ACHN (cell line): ENCODE measurements around the gene ANO1.

Source experiments
- DNase-seq: peaks from one replicate; pipeline ENCODE4 v3.0.0-alpha.2; 2015
- in situ Hi-C: cut with HindIII; loops from 2 replicates; pipeline ENCODE4 v1.10.0; 2017; ENCODE audit warnings: low sequenced_read_pairs, low pct_ligation_motif_present, low pct_unique_long_range_greater_than_20kb

The ANO1 gene

DNA sequence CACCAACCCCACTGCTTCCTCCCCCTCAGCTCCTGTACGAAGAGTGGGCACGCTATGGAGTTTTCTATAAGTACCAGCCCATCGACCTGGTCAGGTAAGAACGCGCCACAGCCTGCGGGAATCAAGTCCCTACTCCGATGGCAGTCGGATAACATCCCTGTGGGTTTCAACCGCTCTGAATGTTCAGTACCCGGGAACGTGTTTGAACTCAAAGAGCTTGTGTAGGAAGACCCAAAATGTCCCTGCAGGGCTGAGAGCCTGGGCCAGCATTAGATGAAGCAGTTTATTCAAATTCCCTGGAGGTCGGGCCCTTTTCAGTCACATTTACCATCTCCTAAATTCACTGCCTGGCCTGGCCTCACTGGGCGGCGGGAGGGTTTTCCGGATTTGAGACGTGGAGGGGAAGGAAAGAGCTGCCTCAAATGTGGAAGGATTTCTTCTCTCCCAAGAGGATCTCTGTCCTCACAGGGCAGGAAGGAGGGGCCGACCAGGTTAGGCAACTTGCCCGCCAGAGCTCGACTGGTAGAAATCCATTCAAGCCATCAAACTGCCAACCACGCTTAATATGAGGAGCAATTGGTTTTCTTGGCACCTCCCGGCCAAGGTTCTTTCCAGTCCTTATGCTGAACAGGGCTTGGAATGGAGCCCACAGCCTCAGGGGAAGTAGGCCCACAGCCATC is 46.3 kb downstream of the ANO1 start:
- DNase-seq: no peak
- in situ Hi-C loops: no loop called here

DNA sequence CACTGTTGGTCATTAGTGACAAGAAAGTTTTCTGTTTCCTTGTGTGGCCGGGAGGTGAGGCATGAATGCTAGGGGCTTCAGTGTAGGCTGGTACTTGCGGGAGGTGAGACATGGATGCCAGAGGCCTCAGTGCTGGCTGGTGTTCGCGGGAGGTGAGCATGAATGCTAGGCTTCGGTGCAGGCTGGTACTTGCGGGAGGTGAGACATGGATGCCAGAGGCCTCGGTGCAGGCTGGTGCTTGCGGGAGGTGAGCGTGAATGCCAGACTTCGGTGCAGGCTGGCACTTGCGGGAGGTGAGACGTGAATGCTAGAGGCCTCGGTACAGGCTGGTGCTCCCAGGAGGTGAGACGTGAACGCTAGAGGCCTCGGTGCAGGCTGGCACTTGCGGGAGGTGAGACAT is 48.4 kb downstream of the ANO1 start:
- in situ Hi-C loops: no loop called here
- no peak for DNase-seq

DNA sequence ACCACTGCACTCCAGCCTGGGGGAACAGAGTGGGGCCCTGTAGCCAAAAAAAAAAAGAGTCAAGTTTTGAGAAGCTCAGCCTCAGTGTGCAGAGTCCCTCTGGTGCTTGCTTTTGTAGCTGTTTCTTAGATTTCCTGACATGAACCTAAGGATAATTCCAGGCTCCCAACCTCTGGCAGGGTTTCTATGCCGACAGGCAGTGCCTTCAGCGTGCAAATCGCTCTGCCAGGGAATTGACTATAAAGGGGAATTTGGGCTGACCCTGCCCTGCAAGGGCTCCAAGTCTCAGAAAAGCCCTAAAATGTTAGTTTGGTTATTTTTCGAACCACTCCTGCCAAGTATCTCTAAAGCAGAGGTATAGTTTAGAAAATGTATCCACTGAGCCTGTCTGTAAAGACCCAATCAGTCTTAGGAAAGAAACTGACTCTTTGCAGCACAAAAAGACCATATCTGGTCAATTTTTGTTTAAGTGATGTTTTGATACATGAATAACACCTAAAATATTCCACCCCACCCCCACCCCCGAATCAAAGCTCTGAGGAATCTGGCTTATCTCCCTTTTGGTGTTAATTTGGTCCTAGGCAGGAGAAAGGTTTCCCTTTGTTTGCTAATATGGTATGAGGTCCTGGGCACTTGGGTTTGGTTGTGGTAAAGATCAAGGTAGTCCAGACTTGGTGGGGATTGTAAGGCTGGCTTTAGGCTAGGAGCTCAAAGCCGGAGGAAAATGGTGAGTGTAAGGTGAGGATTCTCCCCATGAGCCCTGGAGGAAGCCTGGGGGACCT is 49.7 kb downstream of the ANO1 start:
- in situ Hi-C loops: no loop called here
- DNase-seq: no peak

DNA sequence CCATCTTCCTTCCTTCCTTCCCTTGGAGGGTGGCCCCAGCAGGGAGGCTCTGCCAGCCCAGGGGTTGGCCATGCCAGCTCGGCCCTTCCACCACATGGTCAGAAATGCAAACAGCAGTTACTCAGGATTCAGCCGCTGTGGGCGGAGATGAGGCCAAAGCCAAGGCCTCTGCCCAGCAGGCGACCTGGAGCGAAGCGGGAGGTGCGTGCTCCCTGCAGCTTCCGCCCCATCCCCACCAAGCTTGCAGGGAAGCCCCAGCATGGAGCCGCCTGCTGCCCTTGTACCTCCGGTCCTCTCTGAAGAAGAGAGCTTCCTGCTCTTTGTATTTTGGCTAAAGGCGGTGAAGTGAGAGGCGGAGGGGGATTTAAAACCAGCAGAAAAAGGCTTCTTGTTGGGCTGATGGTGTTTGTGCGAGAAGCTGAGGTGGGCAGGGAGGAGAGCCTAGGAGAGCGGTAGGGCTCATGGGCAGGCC is 50.4 kb downstream of the ANO1 start:
- no peak for DNase-seq
- in situ Hi-C loops: no loop called here

DNA sequence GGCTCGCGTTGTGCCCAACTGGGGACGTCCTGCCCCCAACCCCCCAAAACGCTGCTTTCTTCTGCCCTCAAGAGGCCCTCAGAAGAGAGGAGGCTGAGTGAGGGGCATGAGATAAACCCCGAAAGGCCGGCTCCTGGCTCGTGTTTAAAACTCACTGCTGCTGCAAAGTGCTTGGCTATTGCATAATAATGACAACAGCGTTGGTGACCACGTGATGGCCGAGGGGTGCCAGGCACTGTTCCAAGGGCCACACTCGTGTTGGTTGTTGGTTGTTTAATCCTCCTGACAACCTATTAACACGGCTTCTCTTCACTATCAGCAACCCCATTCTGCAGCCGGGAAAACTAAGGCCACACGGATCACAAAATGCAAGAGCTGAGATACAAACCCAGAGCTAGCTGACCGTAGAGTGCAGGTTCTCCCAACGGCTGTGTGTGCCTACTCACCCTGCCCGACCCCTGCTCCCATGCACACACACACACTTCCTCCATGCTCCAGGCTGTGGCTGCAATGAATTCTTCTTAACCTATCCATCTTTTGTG is 51.0 kb downstream of the ANO1 start:
- in situ Hi-C loops: no loop called here
- no peak for DNase-seq

DNA sequence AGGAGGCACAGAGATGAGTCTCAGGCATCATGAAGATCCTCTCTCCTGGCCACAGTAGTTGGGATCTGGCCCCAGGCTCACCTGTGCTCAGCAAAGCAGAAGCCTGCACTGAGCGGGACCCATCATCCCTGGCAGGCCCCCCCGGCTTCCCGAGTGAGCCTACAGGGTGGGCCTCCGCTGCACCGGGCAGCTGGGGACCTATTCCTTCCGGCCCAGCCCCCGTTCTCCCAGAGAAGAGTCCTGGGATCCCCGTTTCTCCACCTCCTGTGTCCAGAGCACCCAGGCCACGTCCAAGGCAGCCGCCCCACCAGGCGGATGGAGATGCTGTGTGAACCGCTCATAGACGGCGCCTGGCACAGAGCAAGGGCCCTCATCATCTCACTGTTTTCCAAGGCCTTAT is 52.5 kb downstream of the ANO1 start:
- in situ Hi-C loops: no loop called here
- no peak for DNase-seq

DNA sequence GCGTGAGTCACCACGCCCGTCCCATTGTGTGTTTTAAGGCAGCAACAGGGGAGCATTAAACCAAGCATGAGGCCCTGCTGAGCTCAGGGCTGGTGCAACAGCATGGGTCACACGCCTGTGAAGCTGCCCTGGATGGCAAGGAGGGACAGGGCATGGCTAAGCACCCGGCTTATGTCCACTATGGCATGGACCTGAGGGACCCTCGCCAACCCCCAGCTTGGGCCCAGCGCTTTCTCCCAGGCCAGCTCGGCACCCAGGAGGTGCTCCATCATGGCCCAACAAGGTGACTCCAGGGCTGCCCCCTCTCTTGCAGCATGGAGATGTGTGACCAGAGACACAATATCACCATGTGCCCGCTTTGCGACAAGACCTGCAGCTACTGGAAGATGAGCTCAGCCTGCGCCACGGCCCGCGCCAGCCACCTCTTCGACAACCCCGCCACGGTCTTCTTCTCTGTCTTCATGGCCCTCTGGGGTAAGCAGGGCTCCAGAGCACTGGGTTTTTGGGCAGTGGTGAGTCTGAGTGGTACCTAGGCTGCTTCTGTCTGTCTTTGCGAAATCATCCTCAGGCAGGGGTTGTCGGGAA is 53.6 kb downstream of the ANO1 start:
- in situ Hi-C loops: no loop called here
- DNase-seq: no peak

DNA sequence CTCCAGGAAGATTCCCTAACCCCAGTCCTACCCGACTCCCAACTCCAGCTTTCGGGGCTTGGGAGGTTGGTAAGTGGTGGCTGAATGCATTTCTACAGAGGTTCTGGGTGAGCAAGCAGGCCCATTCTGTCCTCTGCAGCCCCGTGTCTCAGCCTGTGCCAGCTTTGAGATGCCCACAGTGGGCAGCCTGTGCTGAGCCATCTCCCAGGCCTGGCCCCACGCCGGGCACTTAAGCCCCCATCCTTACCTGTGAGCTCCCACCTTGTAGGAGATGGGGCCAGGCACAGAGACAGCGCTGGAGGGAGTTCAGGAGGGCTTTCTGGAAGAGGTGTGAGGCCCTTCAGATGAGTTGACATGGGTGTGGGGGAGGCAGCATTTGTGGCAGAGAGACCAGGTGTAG is 54.5 kb downstream of the ANO1 start:
- DNase-seq: no peak
- in situ Hi-C loops: no loop called here

DNA sequence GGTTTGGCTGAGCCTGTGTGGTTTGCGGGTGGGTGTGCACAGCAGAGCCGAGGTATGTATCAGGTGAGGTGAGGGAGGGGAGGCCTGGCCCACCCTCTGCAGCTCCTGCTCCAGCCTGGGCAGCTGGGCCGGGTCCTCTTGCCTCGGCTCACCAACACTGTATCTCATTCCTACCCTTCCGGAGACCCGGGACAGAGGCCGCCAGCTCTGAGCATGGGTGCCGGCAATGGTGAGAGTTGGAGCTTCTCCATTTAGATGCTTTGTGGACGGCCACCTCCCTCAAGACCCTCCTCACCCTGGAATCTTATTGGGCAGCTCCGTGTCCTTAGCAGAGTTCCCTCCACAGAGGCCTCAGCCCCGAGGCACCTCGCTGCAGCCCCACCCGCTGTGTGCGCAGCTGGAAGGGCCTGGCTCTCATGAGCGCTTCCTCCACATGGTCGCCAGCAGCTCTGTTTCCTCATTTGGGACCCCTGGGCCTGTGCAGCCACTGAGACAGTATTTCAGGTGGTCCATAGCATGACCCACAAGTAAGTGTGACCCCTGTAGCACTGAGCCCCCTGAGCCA is 55.7 kb downstream of the ANO1 start:
- no peak for DNase-seq
- in situ Hi-C loops: no loop called here

DNA sequence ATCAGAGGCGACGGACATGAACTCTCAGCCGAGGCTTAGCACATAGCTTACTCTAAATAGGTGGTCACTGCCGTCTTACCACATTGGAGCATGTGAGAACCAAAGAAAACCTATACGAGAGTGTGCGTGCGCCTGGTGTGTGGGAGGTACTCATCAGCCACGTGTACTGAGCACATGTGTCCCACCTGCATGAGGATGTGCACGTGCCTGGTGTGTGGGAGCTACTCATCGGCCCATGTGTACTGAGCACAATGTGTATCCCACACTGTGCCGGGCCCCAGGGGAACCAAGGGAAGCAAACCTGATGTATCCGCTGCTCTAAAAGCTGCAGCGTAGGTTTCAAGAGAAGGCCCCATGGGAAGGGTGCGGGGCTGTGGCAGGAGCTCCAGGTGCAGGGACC is 56.4 kb downstream of the ANO1 start:
- in situ Hi-C loops: no loop called here

DNA sequence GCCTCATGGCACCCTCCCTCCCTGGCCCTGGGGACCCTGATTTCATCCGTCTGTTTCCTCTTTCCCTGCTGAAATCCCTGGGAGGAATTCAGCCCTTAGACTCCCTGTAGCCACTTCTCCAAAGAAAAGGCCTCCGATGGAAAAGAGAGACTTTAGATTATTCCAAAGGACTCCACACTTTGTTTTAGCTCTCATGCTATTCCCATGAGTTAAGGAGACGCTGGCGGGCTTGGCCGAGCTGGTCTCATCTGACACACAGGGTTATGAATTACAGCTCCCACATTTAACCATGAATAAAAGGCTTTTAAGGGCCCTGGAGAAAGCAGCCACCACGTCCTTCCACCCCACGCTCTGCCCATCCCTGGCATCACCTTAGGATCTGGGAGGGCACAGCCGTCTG is 57.0 kb downstream of the ANO1 start:
- in situ Hi-C loops: no loop called here
- no peak for DNase-seq

More for the DNA sequence above, 56.4 kb downstream of the ANO1 start:
- DNase-seq: no peak

DNA sequence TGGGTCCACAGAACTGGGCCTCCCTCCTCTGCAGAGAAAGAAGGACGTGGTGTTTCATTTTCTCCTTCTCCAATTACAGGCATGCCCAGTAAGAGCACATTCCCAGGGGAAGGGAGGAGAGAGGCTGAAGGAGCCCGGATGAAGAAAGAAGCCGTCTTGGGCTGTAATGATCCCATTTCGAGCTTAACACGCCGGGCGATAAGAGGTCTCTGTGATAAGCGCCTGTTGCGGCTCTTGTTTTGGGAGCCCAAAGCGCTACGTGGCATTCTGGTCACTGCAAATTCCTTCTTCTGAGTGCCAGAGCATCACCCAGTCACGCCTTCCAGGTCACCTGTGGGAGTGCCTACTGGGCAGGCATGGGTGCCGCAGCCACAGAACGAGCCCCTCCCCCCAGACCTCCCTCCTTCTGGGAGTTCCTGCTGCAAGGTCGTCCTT is 57.5 kb downstream of the ANO1 start:
- in situ Hi-C loops: no loop called here
- DNase-seq: no peak

DNA sequence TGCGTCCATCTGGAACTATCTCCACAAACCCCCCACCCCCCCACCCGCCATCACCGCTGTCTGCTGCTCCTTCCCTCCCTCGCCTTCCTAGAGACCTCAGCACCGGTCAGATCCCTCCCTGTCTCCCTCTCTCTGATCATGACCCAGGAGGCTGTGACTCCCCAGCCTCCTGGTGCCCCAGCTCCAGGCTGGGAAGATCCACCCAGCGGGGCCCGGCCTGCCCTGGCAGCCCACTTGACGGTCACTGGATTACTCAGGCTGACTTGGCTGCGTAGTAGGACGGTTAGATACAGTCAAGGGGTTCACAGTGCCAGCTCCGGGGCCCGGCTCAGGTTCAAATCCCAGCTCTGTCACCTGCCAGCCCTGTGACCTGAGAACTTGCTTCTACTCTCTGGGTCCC is 59.3 kb downstream of the ANO1 start:
- in situ Hi-C loops: no loop called here
- no peak for DNase-seq

DNA sequence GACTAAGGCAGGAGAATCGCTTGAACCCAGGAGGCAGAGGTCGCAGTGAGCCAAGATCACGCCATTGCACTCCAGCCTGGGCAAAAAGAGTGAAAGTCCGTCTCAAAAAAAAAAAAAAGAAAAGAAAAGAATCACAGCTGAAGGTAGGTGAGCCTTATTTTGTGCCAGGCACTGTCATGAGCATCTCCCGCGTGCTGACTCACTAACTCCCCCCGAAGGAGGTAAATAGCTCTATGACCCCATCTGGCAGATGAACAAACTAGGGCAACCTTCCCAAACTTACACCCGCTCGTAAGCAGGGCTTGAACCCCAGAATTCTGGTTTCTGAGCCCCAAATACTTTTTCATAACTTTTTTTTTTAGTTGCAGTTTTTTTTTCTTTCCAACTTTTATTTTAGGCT is 60.3 kb downstream of the ANO1 start:
- DNase-seq: no peak
- in situ Hi-C loops: no loop called here

DNA sequence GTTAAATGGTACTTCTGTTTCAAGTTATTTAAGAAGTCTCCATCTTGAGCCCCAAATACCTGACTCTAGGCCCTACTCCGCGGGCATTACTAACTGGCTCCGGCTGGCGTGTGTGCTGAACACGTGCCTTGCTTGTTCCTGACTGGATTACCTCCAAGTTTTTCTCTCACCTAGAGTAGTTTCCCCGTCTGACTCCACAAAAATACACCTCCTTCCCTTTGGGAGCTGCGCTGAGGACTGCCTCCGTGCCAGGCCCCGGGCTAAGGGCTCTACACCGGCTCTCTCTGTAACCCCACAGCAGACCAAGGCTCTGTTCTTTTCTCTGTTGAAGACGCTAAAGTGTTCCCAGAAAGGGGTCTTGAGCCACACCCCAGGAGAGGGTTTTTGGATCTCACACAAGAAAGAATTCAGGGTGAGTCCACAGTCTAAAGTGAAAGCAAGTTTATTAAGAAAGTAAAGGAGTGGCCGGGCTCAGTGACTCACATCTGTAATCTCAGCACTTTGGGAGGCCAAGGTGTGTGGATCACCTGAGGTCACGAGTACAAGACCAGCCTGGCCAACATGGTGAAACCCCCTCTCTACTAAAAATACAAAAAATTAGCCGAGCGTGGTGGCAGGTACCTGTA is 61.8 kb downstream of the ANO1 start:
- in situ Hi-C loops: no loop called here
- no peak for DNase-seq

DNA sequence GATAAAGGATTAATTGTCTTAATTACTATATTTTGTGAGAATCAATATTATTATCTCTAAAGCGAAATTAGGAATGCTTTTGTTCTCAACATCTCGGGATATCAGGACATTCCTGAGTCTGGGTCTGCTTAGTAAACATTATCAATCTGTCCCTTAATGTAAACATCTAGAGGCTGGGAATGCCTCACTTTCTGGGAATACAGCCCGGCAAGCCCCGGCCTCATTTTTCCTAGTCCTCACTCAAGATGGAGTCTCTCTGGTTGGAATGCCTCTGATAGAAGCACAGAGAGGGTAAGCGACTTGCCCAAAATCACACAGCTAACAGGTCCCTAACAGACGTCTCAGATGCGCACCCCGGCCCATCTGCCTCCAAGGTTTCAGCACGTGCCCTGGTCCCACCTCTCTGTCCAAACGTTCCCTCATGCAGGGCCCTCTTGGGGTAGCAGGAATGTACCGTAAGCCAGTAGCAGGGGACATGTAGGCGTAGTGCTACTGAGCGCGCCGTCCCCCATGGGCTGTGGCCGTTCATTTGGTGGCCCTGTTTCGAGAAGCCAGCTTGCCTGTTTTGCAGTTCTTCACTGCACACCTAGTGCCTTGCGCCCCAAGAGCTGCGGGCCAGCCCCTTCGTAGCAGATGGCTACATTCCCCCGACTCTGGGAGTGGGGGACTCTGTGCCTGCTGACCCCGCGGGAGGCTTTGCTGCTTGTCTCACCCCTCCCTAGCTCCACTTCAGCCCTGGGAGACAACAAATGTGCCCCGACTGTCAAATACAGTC is 62.8 kb downstream of the ANO1 start:
- no peak for DNase-seq
- in situ Hi-C loops: no loop called here

DNA sequence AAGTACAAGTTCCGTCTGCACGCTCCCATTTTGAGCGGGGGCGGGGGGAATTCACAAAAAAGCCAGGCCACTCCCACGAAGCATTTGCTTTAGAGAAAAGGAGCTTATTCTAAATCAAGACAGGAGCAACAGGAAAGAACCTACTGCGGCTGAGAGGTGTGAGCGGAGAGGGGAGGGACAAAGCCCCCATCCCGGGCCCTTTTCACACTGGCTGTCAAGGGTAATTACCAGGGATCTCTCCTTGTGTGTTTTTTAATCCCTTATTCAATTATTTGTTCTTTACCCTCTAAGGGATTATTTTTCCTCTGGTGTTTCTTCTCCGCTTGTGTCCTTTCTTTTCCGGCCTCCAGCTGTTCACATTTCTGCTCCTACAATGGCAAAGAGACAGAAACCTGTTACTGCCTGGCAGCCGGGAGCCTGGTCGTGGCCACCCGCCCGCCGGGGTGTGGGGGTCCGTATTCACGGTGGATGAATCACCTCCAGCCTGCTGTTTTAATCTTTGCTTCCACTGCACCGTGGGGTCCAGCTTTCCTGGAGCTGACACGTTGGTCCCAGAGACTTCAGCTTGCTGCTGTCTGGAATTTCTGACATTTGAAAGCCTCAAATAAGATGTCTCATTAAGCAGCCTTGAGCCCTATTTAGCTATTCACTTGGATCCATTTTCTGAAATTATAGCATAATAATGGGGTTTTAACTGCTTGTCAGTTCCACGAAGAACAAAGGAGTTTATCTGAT is 63.5 kb downstream of the ANO1 start:
- in situ Hi-C loops: no loop called here
- DNase-seq: no peak
